ENCODE data around the gene LAMA3. TPM values are rescaled to one million over a fixed set of nuclear protein-coding genes. Genes with fewer than 3 reads are reported as not detected.
"Not testable (repeated sequence)": the region's sequence is repeated elsewhere in the genome, so short reads cannot be mapped to it uniquely, and the experiment has no call there.

The LAMA3 gene
- total RNA-seq, 1 donor from 2014 or later = 0.47 TPM

DNA sequence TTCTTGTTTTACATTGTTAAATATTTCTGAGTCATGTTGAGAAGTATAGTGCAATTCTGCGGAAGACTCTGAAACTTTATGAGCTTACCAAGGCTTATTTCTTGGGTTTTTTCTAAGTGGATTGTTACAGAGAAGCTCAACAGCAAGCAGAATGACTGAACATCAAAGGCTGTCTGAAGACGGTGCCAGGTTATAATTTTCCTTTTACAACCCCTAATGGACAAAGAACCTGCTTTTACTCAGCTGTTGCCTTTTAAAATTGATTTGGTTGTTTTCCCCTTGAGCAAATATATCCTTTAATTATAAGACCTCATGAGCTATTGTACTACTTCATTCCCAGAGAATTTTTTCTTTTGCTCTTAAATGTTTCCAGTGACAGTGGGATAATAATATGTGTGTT, 41.6 kb downstream of the LAMA3 start:
- TF ChIP-seq CTCF (IDR thresholded peaks at IDR 0.05) = no peak
- TF ChIP-seq EZH2phosphoT487 (IDR thresholded peaks at IDR 0.05) = no peak
- TF ChIP-seq EZH2 (IDR thresholded peaks at IDR 0.05) = no peak
- H3F3A ChIP-seq (ENCODE audit: low read depth) = no peaks in the 10 kb centered on the region
- no peaks in the 10 kb centered on the region for H3K27me3 Mint-ChIP-seq (ENCODE audit: insufficient read depth, low read depth)
- H3K9ac ChIP-seq = no peak overlapping the region
- H3K4me1 Mint-ChIP-seq = no peaks in the 10 kb centered on the region
- H3K79me2 ChIP-seq (ENCODE audit: low read depth) = no peaks in the 10 kb centered on the region
- no peaks in the 10 kb centered on the region for H3K4me1 ChIP-seq
- H3K36me3 ChIP-seq = no peaks in the 10 kb centered on the region
- no peaks in the 10 kb centered on the region for H3K9me3 Mint-ChIP-seq
- no peak overlapping the region for H2AFZ ChIP-seq (replicated peaks)
- H3K9me3 ChIP-seq (ENCODE audit: low read depth) = no peaks in the 10 kb centered on the region
- no peaks in the 10 kb centered on the region for H3K36me3 Mint-ChIP-seq
- no peak overlapping the region for H3K27ac Mint-ChIP-seq
- DNase-seq (ENCODE audit: low spot score) = no peak
- H4K20me1 ChIP-seq (ENCODE audit: low read depth) = no peaks in the 10 kb centered on the region
- H3K4me3 Mint-ChIP-seq = no peak overlapping the region
- H3K27me3 ChIP-seq = no peaks in the 10 kb centered on the region
- H3K27ac ChIP-seq = no peak overlapping the region
- no peak overlapping the region for H3K4me3 ChIP-seq
- H3K4me2 ChIP-seq = no peak overlapping the region

DNA sequence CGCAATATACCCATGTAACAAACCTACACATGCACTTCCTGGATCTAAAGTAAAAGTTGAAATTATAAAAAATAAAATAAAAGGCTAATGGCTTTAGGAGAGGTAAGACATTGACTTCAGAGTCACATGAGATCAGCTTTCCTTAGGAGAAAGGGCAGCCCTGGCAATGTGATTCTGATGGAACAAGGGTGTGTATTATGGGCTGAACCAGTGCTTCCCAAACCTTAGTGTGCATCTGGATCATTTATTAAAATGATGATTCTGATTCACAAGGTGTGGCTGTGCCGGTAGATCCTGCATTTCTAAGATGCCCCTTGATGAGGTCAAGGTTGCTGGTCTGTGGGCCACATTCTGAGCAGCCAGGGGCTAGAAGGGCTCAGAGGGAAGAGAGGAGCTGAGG, 42.6 kb downstream of the LAMA3 start:
- TF ChIP-seq EZH2 (IDR thresholded peaks at IDR 0.05) (no peak), CTCF (IDR thresholded peaks at IDR 0.05) (no peak), EZH2phosphoT487 (IDR thresholded peaks at IDR 0.05) (no peak)
- no peaks in the 10 kb centered on the region for H4K20me1 ChIP-seq (ENCODE audit: low read depth)

GRCh38 chr18:23732439-23732838, 43.2 kb downstream of the LAMA3 start:
- Mint-ChIP-seq H3K4me3 (no peak overlapping the region), H3K27ac (no peak overlapping the region)

More for the DNA sequence above, 42.6 kb downstream of the LAMA3 start:
- Histone ChIP-seq H3K9ac (no peak overlapping the region), H3K4me1 (peaks cover 10% of the 10 kb centered on the region), H3K36me3 (no peaks in the 10 kb centered on the region), H3K4me3 (no peak overlapping the region), H3K79me2 (ENCODE audit: low read depth) (no peaks in the 10 kb centered on the region), H2AFZ (replicated peaks) (no peak overlapping the region), H3K9me3 (ENCODE audit: low read depth) (no peaks in the 10 kb centered on the region), H3K27ac (no peak overlapping the region), H3F3A (ENCODE audit: low read depth) (no peaks in the 10 kb centered on the region), H3K27me3 (no peaks in the 10 kb centered on the region), H3K4me2 (no peak overlapping the region)
- Mint-ChIP-seq H3K4me1 (no peaks in the 10 kb centered on the region), H3K27me3 (ENCODE audit: insufficient read depth, low read depth) (no peaks in the 10 kb centered on the region), H3K27ac (no peak overlapping the region), H3K9me3 (no peaks in the 10 kb centered on the region), H3K4me3 (no peak overlapping the region), H3K36me3 (no peaks in the 10 kb centered on the region)
- DNase-seq (ENCODE audit: low spot score) = no peak

DNA sequence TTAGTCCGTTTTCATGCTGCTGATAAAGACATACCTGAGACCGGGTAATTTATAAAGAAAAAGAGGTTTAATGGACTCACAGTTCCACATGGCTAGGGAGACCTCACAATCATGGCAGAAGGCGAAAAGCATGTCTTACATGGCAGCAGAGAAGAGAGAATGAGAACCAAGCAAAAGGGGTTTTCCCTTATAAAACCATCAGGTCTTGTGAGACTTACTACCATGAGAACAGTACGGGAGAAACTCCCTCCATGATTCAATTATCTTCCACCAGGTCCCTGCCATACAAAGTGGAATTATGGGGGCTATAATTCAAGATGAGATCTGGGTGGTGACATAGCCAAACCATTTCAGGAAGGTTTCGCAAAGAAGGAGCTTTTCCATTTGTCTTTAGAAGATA, 44.0 kb downstream of the LAMA3 start:
- H3K9me3 Mint-ChIP-seq; H3K36me3 ChIP-seq; H2AFZ ChIP-seq (replicated peaks); DNase-seq (ENCODE audit: low spot score); H3K36me3 Mint-ChIP-seq; H4K20me1 ChIP-seq (ENCODE audit: low read depth); H3F3A ChIP-seq (ENCODE audit: low read depth); H3K27me3 Mint-ChIP-seq (ENCODE audit: insufficient read depth, low read depth); H3K4me2 ChIP-seq; H3K27me3 ChIP-seq; H3K27ac ChIP-seq; H3K79me2 ChIP-seq (ENCODE audit: low read depth); H3K4me3 ChIP-seq; H3K9ac ChIP-seq; H3K4me3 Mint-ChIP-seq; H3K27ac Mint-ChIP-seq; H3K9me3 ChIP-seq (ENCODE audit: low read depth): not testable (repeated sequence)
- H3K4me1 Mint-ChIP-seq = peaks cover 11% of the 10 kb centered on the region
- peaks cover 18% of the 10 kb centered on the region for H3K4me1 ChIP-seq

More at GRCh38 chr18:23732439-23732838, 43.2 kb downstream of the LAMA3 start:
- Histone ChIP-seq H3K9ac (no peak overlapping the region), H3K36me3 (no peaks in the 10 kb centered on the region), H3F3A (ENCODE audit: low read depth) (no peaks in the 10 kb centered on the region), H3K4me1 (peaks cover 12% of the 10 kb centered on the region), H3K4me2 (no peak overlapping the region), H4K20me1 (ENCODE audit: low read depth) (no peaks in the 10 kb centered on the region), H3K79me2 (ENCODE audit: low read depth) (no peaks in the 10 kb centered on the region), H3K27ac (no peak overlapping the region), H3K4me3 (no peak overlapping the region), H3K27me3 (no peaks in the 10 kb centered on the region), H3K9me3 (ENCODE audit: low read depth) (no peaks in the 10 kb centered on the region), H2AFZ (replicated peaks) (no peak overlapping the region)
- DNase-seq (ENCODE audit: low spot score) = no peak
- no peaks in the 10 kb centered on the region for H3K9me3 Mint-ChIP-seq
- H3K4me1 Mint-ChIP-seq = peaks cover 3% of the 10 kb centered on the region
- peaks cover under 1% of the 10 kb centered on the region for H3K27me3 Mint-ChIP-seq (ENCODE audit: insufficient read depth, low read depth)
- H3K36me3 Mint-ChIP-seq = no peaks in the 10 kb centered on the region
- TF ChIP-seq EZH2phosphoT487 (IDR thresholded peaks at IDR 0.05) = no peak
- TF ChIP-seq EZH2 (IDR thresholded peaks at IDR 0.05) = no peak
- no peak for TF ChIP-seq CTCF (IDR thresholded peaks at IDR 0.05)

Measured in neural progenitor cell (in vitro differentiated cells).